HG02938 (cell line): Measurements from ENCODE around the gene ZNF213.

Experiments
- ATAC-seq: cut with Tn5 transposase; IDR thresholded peaks from one replicate; pipeline ENCODE4 v1.9.1; 2021; ENCODE audit warnings: mild to moderate bottlenecking, moderate library complexity; ENCODE audit not compliant: unreplicated experiment

Gene ZNF213, protein sequence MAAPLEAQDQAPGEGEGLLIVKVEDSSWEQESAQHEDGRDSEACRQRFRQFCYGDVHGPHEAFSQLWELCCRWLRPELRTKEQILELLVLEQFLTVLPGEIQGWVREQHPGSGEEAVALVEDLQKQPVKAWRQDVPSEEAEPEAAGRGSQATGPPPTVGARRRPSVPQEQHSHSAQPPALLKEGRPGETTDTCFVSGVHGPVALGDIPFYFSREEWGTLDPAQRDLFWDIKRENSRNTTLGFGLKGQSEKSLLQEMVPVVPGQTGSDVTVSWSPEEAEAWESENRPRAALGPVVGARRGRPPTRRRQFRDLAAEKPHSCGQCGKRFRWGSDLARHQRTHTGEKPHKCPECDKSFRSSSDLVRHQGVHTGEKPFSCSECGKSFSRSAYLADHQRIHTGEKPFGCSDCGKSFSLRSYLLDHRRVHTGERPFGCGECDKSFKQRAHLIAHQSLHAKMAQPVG

DNA sequence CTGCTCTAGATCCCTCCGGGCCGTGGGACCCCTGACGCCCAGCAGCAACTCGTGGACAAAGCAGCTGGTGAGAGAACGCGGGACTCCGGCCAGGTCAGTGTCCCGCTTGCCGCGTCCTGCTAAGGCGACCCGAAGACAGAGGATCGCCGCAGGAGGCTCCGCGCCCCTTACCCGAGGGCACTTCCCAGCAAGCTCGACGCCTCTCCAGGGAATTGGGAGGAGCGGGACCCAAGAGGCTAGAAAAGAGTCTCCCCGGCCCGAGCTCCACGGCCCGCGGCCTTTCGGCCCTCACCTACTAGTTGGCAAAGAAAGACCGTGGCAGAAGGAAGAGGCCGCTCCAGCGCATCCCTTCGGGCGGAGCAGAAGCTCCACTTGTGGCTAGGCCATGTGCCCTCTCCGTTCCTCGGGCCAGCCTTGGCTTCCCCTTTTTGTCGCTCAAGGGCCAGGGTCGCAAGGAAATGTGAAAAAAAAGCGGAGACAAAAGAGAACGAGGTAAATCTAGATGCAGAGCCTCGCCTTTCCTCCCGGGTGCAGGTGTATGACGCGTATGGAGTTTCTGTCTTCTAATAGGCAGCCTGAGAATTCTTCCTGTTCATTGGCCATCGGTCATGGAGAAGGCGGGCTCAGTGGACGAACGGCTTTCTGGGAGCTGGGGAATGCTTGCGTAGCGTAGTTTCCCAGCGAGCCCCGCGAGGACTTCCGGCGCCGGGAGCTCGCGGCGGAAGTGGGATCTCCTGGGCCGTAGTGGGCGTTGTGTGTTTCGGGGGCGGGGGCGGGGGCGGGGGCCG lies at the start of gene ZNF213:
TSS of gene ZNF213 (plus strand) at position 692 of the 788 bp plus-strand sequence. CDS start 2,252 bp downstream, outside the sequence.
- ATAC-seq: peak; percentile 97

DNA sequence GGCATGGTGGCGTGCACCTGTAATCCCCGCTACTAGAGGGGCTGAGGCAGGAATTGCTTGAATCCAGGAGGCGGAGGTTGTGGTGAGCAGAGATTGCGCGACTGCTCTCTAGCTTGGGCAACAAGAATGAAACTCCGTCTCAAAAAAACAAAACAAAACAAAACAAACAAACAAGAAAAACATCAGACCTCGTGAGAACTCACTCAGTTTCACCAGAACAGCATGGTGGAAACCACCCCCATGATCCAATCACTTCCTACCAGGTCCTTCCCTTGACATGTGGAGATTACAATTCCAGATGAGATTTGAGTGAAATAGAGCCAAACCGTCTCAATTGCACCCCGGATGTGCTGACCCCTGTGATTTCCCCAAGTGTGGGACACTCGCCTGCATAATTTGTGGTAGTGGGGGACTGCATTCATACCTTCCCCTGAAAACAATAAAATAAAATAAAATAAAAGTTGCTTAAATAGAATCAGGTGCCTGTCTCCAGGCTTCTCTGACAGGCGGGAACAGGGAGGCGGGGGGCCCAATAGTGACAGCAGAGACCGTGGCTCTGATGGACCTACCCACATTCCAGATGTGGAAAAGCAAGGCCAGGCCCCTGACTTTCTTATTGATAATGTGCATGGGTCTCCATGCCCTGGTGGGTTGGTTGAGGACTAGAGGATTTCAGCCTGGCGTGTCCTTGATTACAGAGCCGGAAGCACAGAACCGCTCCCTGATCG lies 48.8 kb upstream of the ZNF213 start:
- ATAC-seq: no peak

DNA sequence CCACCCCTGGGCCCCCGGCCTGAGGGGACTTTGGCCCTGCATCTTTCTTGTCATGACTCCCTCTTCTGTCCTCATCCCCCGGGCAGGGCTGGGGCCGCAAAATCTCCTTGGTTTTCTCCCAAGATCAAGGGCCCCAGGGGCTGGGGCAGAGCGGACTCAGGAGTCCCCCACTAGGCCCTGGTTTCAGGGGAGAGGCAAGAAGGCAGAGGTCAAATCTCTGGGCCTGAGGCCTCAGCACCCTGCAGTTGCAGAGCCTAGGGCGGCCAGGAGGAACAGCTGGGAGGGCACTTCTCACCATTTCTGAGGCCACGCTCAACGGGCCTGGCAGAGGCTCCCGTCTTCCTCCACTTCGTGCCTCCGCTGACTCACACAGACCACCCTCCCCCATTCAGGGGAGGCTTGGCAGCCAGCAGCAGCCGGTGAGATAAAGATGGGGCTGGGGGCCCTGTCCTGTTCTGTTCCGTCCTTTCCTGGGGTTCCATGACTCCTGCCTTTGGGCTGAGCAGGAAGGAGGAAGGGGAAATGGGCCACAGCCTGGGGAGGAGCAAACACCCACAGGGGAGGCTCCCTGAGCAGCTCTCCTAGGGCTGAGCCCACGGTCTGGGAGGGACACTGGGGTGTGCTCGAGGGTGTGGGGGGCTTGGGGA lies 48.1 kb upstream of the ZNF213 start:
- no peak for ATAC-seq

DNA sequence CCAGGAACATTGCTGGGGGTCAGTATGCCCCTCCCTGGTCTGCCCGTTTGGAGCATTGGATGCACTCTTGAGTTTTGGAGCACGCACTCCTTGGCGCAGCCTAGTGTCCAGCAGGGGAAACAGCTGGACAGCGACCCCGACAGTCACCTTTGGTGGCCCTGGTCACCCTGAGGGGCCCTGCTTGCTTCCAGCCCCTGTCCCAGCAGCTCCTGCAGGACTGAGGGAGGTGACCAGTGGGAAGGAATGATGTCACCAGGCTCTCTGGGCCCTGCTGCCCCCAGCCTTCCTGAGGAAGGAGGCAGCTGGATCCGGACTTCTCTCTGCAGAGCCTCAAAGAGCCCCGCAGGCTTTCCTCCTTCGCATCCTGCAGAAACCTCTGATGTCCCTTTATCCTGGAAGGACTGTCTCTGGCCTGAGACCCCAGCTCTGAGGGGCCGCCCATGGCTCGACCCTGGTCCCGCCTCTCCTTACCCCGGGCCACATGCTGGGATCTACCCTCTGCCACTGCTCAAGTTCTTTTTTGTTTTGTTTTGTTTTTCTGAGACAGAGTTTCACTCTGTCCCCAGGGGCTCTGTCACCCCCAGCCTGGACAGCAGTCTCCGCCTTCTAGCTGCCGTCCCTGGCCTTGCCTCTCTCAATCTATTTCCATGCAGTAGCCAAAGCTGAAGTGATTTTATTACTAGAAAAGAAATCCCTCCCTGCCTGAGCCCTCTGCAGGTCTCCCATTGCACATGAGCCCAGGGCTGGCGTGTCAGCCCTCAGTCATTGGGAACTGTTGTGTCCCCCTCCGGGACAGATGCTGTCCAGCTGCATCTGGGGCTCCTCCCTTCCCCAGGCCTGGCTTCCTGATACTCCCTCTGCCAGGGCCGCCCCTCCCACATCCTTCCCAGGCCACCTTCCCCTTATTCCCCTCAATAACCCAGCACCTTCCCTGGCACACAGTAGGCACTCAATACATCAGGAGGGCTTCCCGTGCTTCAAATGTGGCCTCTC lies 47.3 kb upstream of the ZNF213 start:
- ATAC-seq: no peak

DNA sequence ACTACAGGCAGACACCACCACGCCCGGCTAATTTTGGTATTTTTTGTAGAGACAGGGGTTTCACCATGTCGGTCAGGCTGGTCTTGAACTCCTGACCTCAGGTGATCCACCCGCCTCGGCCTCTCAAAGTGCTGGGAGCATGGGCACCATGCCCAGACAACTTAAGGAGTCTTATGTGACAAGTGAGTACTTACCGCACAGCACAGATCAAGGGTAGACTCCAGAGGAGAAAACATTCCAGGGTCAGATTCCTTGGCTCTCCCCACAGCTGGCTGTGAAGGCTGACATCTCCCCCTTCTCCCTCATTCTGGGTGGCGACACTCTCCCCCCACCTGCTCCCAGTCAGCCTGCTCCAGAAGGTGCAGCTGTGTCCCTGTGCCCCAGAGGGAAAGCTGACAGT lies 46.4 kb upstream of the ZNF213 start:
- no peak for ATAC-seq

DNA sequence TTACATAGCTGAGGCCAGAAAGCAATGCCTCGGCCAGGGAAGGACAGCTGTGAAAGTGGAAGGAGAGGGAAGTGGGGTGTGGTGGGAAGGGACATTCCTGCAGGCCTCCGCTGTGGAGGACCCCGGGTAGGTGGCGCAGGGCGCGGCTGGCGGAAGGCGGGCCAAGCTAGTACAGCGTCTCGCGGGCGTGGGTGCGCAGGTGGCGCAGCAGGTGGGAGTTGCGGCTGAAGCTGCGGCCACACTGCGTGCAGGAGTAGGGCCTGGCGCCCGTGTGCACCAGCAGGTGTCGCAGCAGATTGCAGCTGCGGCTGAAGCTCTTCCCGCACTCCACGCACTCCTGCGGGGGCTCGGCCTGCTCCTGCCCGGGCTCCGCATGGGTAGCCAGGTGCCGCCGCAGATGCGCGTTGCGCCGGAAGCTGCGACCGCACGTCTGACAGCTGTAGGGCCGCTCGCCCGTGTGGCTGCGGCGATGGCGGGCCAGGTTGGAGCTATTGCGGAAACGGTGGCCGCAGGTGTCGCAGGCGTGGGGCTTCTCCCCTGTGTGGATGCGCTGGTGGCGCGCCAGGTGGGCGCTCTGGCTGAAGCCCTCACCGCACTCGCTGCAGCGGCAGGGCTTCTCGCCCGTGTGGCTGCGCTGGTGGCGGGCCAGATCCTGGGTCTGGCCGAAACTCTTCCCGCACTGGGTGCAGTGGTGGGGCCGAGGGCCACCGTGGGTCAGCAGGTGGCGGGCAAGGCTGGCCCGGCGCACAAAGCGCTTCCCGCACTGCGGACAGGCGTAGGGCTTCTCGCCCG lies 45.7 kb upstream of the ZNF213 start:
- no peak for ATAC-seq

DNA sequence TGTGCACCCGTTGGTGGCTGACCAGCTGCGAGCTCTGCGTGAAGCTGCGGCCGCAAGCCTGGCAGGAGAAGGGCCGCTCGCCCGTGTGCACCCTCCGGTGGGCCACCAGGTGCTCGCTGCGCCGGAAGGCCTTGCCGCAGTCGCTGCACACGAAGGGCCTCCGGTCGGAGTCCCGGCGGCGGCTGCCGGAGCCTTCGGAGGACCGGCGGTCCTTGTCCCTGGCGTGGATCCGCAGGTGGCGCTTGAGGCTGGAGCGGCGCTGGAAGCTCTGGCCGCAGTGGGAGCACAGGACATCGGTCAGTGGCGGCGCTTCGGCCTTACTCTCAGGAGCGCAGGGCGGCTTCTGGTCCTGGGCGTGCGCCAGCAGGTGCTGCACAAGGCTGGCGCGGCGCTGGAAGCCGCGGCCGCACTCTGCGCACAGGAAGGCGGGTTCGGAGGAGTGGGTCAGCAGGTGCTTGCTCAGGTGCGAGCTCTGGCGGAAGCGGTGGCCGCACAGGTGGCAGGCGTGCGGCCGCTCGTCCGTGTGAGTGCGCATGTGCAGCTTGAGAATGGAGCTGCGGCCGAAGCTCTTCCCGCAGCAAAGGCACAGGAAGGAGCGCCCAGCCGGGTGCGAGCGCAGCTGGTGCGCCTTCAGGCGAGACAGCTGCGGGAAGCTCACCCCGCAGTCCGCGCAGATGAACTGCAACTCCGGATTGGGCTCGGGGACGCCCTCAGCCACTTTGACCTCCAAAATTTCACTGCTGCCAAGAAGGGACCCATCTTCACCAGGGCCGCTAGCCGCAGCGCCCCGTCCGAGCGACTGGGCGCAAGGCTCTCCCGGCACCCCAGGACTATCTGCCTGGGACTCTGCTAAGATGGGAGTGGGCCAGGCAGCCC lies 44.9 kb upstream of the ZNF213 start:
- no peak for ATAC-seq

DNA sequence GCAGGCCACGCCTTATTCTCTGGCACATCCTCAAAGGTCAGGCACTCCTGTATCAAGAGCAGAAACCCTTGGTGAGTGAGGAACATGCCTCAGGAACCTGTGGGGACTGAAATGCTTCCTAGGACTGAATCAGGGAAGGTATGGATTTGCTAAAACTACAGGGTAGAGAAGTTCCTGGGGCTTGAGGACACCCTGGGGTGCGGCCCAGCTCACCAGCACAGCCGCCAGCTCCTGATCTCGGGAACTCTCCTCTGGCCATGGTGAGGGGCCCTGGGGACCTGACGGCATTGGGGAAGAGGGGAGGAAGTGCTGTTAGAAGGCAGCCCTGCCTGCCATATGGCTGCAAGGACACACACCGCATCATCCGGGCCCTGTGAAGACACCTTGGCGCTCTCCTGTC lies 43.3 kb upstream of the ZNF213 start:
- no peak for ATAC-seq

DNA sequence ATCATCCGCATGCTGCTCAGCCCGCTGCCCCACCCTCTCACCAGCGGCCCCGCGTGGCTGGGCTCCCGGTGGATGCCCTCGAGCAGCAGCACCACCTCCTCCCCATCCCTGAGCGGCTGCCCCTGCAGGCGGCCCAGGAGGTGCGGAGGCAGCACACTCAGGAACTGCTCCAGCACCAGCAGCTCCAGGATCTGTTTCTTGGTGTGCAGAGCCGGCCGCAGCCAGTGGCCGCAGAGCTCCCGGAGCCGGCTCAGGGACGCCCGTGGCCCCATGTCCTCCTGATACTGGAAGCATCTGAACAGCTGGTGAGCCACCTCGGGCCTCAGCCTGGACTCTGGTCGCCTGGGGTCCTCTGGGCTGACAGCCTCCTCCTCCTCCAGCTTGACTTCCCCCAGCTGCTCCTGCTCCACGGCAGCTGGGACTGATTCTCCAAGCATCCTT lies 42.3 kb upstream of the ZNF213 start:
- ATAC-seq: no peak

DNA sequence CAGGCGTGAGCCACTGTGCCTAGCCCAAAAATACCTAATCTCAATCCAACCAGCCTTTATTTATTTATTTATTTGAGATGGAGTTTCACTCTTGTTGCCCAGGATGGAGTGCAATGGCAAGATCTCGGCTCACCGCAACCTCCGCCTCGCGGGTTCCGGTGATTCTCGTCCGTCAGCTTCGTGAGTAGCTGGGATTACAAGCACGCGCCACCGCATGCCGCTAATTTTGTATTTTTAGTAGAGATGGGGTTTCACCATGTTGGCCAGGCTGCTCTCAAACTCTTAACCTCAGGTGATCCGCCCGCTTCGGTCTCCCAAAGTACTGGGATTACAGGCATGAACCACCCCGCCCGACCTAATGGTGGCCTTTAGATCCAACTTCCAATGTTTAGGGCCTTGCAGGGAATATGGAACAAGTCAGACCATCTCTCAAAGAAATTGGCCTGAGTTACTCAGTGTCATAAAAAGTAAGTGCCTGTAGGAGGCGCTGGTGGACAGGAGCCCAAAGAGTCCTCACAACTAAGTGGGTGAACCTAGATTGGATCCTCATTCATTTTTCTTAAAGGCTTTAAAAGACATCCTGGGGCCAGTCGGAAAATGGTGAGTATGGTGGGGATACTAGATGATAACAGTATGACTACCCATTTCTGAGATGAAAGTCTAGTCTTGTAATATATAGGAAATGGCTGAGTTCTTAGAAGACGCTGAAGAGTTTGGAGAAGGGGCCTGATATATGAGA lies 40.4 kb upstream of the ZNF213 start:
- no peak for ATAC-seq

DNA sequence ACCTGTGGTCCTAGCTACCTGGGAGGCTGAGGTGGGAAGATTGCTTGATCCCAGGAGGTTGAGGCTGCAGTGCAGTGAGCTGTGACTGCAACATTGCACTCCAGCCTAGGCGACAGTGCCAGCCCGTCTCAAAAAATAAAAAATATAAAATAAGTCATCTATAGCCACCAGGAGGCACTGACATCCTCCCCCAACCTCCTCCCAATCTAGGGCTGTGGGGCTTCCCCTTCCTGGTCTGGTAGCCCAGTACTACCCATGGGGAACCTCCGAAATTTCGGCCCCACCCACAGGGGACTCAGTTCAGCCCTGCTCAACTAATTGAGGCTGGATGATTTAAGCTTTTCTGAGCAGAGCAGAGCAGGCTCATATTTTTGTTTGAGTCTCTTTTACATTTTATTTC lies 39.0 kb upstream of the ZNF213 start:
- peak; percentile 59 for ATAC-seq

DNA sequence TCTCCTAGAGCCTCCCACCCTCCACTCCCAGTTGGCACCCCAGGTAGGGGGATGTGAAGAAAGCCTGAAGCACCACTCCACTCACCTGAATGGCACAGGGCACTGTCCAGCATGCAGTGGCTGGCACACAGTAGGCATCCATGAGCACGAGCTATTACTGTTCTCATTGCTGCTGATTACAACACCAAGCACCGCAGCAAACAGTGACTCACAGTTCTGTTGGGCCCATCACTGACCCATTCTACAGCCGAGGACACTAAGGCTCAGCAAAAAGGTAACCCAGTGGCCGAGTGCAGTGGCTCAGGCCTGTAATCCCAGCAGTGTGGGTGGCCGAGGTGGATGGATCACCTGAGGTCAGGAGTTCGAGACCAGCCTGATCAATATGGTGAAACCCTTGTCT lies 38.5 kb upstream of the ZNF213 start:
- no peak for ATAC-seq

DNA sequence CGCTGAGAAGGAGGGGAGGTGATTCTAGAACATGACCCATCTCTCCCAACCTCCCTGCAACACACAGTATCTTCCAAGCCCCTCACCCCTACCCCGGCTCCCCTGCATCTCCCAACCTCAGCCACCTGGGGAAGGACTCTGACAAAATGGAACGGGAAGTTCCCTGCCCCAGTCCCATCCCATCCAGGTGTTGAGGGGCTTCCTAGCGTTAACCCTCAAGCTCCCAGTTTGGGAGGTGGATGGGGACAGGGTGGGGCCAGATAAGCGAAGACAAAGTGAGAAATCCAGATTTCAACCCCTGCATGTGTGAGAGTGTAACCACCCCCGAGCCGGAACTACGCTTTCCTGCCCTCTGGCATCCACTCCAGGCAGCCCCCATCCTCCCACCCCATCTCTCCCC lies 37.6 kb upstream of the ZNF213 start:
- no peak for ATAC-seq

DNA sequence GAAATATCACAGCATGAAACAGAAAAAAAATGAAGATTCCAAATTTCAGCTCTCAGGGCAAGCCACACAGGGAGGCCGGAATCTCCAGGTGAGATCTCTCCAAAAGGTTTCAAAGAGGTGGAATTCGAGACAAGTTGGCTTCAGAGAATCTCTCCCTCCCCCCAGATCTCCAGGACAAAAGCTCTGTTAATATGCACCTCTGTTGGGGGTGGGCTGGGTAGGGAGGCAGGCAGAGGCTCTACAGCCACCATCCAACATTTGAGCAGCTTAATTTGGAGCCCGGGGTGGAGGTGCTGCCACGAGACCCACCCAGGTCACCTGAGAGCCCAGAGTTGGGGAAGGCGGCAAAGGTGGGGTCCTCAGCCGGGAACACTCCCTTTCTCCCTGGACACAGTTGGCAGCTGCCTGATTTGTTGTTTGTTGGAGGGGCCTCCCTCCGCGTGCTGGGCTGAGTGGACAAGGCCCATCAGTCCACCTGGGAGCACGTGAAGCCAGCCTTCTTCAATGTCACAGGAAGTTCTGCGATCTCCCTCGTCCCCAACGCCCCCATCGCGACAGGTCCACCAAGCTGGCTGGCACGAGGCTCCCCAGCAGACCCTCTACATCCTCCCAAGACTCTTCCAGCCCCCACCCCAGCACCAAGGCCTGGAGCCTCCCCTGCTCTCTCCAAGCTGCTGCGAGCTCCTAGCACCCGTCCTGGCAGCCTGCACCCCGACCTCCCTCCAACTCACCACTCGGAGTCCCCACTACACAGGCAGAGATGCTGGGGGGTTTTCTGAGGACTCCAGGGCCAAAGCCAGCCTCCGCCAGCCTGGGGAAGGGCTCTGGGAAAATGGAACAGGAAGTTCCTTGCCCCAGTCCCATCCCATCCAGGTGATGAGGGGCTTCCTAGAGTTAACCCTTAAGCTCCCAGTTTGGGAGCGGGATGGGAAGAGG lies 36.1 kb upstream of the ZNF213 start, which contains the start of gene ZSCAN10:
TSS of gene ZSCAN10 (minus strand) at position 836 of the 936 bp plus-strand sequence. CDS start 6,357 bp downstream, outside the sequence.
- no peak for ATAC-seq

DNA sequence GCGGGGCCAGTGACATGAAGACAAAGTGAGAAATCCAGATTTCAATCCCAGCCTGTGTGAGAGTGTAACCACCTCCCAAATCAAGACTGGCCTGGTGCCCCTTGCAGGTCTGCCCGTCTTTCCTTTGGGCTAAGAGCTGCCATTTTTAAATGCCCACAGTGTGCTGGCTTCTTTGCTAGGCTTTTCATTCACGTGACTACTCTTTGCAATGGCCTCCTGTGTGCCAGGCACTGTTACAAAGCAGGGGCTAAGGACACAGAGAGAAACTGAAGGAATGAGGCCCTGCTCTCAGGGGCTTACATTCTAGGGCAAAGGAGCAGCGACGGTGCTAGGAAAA lies 35.5 kb upstream of the ZNF213 start:
- no peak for ATAC-seq
